Fibroblast of the conjunctiva (primary cell): ENCODE results near the gene PGM5.
"Not testable (repeated sequence)": the region's sequence is repeated elsewhere in the genome, so short reads cannot be mapped to it uniquely, and the experiment has no call there.

Source experiments
- DNase-seq: peaks from one replicate; pipeline ENCODE4 v3.0.0-alpha.2; 2010; ENCODE audit warnings: low read depth

PGM5 gene

DNA sequence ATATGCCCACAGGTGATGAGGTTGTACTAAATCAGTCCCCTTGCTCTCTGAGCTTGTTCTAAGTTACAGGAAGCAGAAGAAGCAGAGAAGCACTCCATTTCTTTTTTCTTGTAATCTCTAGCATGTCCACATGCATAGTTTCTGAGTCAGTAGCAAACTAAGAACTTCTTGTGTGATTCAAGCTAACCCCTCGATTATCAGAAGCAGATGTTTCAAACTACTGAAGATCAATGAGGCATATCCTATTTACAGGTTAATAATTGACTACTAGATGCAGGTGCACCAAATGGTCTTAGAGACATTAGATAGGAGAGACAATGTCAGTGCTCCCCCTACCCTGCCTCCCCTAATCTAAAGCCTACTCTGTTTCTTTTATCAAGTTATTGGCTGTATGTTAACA, 21.3 kb downstream of the PGM5 start:
- not testable (repeated sequence) for DNase-seq

DNA sequence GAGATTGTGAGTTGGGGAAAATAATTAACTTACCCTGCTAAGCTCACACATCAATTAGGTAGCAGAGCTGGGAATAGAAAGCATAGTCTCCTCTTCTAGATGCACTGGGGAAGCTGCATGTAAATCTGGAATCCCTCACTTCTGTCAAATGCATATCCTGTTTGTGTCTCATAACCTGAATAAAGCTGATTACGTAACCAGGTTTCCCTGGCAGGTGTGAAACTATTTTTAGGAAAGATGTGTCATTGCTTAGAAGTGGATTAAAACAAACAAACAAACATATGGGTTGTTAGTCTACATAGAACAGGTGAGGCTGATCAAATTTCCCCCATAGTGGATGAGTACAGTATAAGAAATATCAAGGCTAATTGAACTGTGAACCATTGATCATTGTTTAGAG, 27.5 kb downstream of the PGM5 start:
- DNase-seq, result not testable (repeated sequence)

- DNase-seq, result not testable (repeated sequence)
These were observed 33.1 kb downstream of the PGM5 start for GRCh38 chr9:68389558-68389957.

DNA sequence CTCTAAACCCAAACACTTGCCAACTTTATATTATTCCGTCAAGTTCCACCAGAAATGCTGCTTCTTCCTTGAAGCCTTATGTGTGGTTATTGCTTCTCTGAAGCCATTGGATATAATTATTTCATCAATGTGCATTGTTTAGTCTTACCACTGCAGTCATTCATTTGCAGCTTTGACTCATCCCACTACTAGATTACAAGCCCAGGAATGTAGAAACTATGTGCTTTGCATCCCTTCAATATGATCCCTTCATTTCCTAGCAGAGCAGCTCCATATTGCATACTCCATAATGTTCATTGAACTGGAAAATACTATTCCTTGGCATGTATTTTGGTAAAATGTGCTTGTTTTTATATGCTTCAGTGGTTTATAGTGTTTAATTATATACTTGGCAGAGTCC, 34.3 kb downstream of the PGM5 start:
- DNase-seq, result not testable (repeated sequence)

DNA sequence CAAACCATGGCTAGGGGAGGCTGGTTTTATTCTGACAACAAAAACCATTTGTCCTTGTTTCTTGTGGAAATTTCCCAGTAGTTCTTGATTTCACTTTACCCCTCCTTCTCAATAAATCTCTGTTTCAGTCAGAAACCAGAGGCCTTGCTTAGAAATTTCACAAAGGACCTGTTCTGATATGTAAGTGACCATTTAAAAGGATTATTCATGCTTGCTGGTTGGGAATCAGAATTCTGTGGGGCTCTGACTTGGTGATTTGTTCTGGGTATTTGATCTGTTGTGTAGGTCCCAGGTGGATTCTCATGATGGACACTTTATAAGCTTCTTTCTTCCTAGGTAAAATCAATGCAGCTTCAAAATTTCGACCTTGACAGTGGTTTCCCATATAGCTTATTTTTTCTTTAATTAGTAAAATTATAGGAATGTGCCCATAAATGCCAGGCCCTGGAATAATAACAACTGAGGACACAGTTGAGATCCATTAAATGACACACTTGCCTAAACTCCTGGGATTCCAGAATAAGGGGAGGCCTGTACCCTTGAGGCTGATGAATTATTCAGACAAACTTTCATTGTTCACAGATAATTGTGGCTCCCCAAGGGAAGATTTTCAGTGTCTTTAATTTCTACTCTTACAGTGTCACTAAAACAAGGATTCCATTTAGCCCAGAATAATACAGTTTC, 40.1 kb downstream of the PGM5 start:
- DNase-seq, result not testable (repeated sequence)

DNA sequence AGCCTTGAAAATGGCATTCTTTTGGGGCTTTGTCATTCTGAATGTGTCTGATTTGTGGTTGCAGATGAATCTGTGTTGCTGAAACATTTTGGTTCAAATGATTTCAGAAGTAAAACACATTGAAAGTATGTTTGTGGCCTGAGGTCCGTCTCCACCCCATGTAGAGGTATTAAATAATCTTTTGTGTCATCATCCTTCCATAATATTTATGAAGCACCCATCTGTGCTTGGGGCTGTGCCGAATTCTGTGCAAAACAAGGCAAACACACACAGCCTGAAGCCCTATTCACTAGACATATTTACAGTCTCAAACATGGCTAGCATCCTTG, 40.6 kb downstream of the PGM5 start:
- not testable (repeated sequence) for DNase-seq

GRCh38 chr9:68397796-68398195, 41.4 kb downstream of the PGM5 start:
- DNase-seq, result not testable (repeated sequence)

- DNase-seq, result not testable (repeated sequence)
These were observed 41.9 kb downstream of the PGM5 start for GRCh38 chr9:68398324-68398723.

- DNase-seq, result not testable (repeated sequence)
These were observed 48.2 kb downstream of the PGM5 start for GRCh38 chr9:68404421-68405185.

GRCh38 chr9:68411865-68412264, 55.5 kb downstream of the PGM5 start:
- not testable (repeated sequence) for DNase-seq

DNA sequence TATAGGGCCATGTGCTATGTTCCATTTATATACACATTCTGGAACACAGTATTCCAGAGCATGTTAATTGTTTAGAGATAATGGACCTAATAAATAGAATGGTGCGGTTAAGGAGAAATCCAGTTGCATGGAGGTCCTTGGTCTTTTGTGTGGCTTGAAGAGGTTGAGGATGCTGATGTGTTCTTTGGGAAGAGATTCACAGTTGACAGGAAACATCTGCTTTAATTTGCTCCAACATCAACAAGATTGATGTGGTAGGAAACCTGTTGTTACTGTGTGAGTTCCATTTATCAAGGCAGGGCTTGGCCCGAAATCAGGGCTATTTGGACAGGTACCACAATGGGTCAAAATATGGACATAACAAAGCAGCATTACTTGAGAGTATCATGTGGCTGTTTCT, 56.3 kb downstream of the PGM5 start:
- DNase-seq, result not testable (repeated sequence)

DNA sequence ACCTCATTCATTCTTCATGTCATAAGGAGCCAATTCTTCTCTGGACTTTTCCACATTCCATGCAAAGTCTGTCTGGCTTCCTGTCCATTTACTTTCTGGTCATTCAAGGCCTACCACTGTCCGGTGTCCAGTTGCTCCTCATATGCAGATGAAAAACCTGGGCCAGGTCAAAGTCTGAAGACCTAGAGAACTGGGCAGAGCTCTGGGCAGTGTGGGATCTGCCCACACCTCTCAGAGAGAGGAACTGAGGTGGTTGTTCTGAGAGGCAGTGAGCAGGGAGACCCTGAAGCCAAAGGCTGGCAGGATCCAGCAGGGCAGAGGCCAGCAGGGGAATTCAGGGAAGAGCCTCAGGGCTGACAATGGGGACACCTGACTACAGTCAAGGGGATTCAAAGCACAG, 58.7 kb downstream of the PGM5 start:
- DNase-seq, result not testable (repeated sequence)

DNA sequence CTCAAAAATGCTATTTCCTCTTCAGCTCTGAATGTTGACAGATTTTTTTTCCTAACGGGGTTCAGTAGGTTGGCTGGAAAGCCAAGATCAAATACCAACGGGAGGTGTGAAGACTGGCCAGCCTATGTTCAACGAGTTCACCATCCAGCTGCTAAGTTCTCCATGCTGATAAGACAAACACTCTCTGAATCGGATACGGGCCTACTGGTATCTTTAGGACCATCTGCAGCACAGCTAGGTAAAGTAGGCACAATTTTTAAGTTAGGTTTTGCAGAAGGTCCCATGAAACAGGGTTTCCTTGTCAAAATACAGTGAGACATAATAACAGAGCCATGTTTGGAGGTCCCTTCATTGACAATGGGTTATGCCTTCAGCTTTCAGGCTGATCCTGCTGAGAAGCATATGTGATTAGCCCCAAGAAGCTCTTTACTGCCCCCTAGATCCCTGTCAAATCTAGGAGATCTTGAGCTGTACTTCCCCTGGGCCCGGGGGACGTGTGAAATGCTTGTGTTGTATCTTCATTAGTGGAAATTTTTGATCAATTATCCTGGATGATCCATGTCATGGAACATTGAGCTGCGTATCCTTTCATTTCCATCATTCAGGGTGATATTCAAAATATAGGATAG, 60.6 kb downstream of the PGM5 start:
- DNase-seq, result no peak

DNA sequence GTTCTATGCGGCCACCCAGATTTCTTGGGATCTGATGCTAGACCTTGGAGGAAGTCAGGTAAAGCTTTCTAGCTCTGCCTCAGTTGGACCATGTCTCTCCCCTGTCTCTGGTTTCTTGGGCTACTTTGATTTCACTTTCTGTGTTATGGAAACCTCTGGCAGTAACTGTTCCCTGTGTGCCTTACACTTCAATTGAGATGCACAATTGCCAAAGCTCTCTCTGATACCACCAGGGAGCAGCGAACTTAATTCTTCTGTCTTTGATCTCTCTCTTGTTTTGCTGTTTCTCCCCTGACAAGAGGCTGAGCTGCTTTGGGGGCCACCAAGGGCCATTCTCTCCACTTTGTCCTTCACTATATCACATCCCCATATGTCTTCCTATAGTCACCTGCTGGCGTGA, 61.4 kb downstream of the PGM5 start:
- DNase-seq, result no peak

GRCh38 chr9:68418259-68418845, 61.9 kb downstream of the PGM5 start:
- DNase-seq, result no peak

DNA sequence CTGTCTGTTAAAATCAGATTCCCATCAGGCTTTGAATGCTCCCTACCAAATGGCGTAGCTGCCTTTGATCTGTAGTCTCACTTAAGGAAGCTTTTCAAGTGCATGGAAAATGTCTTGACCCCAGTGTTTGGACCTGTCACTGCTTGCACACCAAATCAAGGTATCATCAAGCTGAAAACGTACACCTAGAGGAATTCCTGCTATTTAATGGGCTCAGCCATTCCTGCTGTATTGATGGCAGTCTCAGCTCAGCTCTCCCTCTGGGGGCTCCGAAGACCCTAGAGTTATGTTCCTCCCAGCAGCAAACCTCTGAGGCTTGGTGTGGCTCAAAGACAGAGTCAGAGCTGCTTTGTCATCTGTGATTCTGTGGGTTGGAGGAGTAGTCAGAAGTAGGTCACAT, 63.5 kb downstream of the PGM5 start:
- no peak for DNase-seq

GRCh38 chr9:68426755-68427154, 70.3 kb downstream of the PGM5 start:
- DNase-seq, result no peak

GRCh38 chr9:68427216-68427977, 71.0 kb downstream of the PGM5 start:
- DNase-seq, result no peak

- no peak for DNase-seq
These were observed 72.1 kb downstream of the PGM5 start for GRCh38 chr9:68428481-68428880.

GRCh38 chr9:68429631-68430030, 73.2 kb downstream of the PGM5 start:
- no peak for DNase-seq

DNA sequence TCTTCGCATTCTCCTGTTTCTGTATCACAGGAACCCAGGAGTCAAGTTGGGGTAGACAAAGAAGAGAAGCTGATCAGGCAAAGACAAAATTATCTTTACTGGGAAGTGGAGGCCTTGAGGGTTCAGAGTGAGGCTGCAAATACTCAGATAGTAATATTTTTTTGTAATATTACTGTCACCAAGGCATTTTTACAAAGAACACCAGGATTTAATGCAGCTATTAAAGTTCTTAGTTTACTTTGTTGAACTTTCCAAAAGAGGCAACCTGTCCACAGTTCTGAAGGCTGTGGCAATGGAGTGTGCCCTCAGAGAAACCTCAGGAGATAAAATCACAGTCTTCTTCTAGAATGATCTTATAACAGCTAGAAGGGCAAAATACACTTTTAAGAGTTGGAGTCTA, 74.9 kb downstream of the PGM5 start:
- DNase-seq, result no peak

- no peak for DNase-seq
These were observed 77.2 kb downstream of the PGM5 start for GRCh38 chr9:68433531-68434110.
